HG02938 (cell line): ENCODE measurements around the gene AP2B1.
"Not testable (repeated sequence)": the region's sequence is repeated elsewhere in the genome, so short reads cannot be mapped to it uniquely, and the experiment has no call there.

ENCODE experiments used
- ATAC-seq: cut with Tn5 transposase; IDR thresholded peaks from one replicate; pipeline ENCODE4 v1.9.1; 2021; ENCODE audit warnings: mild to moderate bottlenecking, moderate library complexity; ENCODE audit not compliant: unreplicated experiment

AP2B1 gene

DNA sequence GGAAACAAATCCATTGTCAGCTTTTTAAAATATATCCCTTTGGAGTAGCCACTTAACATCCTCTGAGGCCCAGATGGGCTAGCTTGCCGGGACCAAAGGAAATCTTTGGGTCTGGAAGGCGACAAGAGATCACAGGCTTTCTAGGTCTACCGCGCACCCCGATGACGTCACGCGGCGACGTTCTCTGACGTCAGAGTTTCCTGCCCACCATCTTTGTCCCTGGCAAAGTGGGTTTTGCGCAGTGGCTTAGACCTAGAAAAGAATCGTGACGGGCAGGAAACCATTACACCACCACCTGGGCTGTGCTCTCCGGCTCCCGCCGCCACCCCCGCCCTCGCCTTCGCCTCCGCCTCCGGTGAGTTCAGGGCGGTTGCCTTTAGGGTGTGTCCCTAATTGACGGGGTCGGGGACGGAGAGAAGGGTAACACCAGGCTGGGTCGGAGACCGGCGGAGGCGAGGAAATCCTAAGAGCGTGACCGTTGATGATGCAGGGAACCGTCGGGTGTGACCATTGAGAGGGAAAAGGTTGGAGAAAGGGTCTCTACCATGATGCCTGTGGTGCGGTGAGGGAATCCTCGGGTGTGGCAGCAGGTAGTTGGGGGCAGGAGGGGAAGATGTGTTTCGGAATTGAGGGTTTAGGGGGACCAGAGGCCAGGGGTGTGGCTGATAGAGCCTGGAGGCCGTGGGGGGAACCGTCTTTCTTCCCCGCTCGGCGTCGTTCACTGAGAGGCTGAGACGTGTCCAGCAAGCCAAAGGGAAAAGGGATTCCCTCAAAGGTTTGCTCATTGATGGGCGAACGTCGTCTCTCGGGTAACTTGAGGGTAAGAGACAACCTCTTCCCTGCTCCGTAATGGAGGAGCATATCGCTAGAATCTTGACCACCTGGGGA, at the start of gene AP2B1:
TSS of gene AP2B1 (plus strand) at position 249 of the 888 bp plus-strand sequence. CDS start 6,709 bp downstream, outside the sequence.
- peak; percentile 89 for ATAC-seq

DNA sequence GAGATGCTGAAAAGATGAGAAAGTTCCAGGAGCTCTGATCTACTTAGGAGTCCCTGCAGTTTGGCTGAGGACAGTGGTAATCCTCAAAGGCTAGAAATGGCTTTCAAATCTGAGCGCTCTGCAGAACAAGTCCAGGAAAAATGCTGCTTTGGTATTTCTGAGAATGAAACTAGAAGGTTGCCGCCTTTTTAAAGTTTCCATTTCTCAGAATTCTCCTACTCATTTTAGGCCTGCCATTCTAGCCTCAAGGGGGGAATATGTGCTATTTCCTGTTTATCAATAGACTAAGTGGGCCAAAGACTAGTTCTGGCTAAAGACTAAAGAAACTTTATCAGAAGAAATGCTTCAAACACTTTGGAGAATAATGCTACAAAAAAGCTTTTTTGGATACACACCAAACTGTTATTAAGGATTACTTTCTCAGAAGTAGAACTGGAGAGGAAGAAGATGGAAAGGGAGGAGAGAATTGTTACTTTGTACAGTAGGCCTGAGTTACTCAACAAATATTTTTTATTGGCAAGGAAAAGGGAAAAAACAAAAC, 49.5 kb upstream of the AP2B1 start, which contains the start of gene SLFN12L:
TSS of gene SLFN12L (minus strand) at position 78 of the 541 bp plus-strand sequence. CDS start 15,314 bp downstream, outside the sequence.
- ATAC-seq: no peak

GRCh38 chr17:35539659-35540026, 47.5 kb upstream of the AP2B1 start:
- no peak for ATAC-seq

- ATAC-seq: no peak
Observed at GRCh38 chr17:35540589-35541404, 46.3 kb upstream of the AP2B1 start.

DNA sequence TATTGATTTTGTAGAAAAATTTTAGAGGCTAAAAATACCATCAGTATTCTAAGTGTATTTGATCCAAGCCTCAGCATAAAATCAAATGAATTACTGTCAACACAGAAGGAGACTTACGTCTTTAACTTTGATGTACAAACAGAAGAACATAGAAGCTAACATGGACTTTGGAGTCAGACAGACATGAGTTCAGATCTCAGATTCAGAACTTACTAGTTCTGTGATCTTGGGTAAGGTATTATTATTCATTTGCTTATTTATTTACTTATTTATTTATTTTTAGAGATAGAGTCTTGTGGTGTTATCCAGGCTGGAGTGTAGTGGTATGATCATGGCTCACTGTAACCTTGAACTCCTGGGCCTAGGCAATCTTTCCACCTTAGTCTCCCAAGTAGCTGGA, 45.7 kb upstream of the AP2B1 start:
- no peak for ATAC-seq

- ATAC-seq: no peak
Observed at GRCh38 chr17:35542990-35543389, 44.1 kb upstream of the AP2B1 start.

- no peak for ATAC-seq
Observed at GRCh38 chr17:35543856-35544255, 43.3 kb upstream of the AP2B1 start.

DNA sequence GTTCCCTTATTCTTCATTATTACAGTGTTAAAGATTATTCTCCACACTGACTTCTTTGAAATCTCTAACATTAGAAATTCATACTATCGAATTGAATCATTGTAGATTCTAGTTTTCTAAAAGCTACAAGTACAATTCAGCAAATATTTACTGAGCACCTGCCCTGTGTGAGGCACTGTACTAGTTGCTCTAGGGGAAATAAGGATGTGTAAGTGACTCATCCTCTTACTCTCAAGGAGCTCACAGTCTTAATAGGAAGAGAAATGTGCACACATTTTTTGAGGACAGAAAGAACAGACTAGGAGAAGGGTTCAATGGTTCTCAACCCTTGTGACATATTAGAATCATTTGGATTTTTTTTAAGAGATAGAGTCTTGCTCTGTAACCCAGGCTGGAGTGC, 42.0 kb upstream of the AP2B1 start:
- ATAC-seq: no peak

DNA sequence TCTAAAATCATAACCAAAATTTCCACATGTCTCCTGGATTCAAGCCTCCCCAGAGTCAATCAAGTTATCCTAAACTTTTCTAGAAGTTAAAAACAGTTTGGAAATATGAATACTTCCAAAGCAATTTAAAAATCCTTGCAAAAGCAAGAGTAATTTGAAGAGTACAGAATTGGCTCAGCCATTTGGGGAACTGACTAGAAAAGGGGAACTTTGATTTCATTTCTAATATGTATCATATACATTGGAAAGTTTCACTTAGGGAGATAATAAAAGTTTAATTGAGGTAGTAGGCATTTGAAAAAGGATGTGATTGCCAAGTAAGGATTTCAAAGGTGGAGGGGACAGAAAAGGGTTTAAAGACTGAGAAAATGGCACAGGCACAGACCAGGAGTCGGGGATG, 40.6 kb upstream of the AP2B1 start:
- ATAC-seq: no peak

- no peak for ATAC-seq
Observed at GRCh38 chr17:35548208-35548810, 38.8 kb upstream of the AP2B1 start.

DNA sequence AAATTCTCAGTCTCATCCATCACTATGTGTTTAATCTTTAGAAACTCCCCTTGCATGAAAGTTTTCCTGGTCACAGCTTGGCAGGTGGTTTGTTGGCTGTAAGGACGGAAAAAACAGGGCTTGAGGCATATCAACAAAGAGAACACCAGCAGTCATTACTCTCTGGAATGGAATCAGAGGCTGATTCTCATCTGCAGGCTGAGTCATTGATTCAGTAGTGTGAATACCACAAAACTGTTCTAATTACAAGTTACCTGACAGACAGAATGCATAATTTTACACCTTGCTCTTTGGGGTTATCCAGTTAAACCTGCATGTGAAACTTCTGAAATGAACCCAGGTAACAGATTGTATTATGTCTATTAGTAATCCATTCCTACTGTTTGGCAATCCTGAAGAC, 38.1 kb upstream of the AP2B1 start:
- no peak for ATAC-seq

- no peak for ATAC-seq
Observed at GRCh38 chr17:35553310-35553709, 33.8 kb upstream of the AP2B1 start.

GRCh38 chr17:35554668-35555067, 32.5 kb upstream of the AP2B1 start:
- ATAC-seq: no peak

GRCh38 chr17:35555691-35556090, 31.4 kb upstream of the AP2B1 start:
- ATAC-seq: no peak

DNA sequence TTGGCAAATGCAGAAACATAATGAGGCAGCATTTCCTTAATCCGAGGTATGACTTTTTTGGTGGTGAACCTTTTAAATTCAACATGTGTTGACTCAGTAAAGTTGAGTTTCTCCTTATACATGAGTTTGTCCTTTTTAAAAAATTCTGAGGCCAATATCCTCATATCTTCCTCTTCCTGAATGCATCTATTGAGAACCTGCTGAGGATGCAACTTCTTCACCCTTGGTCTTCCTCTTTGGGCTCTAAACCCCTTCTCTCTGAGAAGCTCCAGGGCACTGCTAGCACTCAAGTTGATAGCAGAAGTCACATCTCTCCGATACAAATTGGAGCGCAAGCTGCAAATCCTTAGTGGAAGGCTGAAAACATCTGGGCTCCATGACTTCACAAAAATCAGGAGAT, 29.8 kb upstream of the AP2B1 start:
- ATAC-seq: no peak

DNA sequence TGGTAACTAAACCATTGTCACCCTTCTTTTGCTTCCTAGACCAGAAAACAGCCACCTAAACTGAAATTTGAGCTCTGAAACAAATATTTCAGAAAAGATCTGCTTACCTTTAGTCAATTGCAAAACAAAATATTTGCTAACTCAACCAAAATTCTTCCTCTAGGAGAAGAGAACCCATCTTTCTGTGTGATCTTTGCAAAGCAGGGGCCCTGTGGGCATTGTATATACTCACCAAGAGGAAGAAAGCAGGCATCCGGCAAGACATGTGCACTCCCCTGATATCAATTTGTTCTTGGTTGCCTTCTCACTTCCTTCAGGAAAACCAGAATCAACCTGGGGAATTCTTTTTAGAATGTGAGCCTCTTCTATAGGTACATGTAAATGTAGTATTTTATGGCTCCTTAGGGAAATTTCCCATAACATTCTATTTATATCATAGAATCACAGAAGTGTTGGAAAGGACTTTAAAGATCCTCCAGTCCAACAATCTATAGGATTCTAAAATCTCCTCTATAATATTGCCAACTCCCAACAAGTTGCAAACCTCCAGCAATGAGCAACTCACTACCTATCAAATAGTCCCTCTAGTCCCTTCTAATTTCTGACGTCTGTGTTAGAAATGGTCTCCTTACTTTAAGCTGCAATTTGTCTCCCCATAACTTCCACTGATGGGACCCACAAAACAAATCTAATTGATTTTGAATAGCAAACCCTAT, 27.5 kb upstream of the AP2B1 start:
- ATAC-seq: no peak

- no peak for ATAC-seq
Observed at GRCh38 chr17:35560703-35561102, 26.4 kb upstream of the AP2B1 start, which contains the start of gene SLFN14. SLFN14 (minus strand) TSS chr17:35560819; CDS start chr17:35558062, 2,757 bp downstream.

DNA sequence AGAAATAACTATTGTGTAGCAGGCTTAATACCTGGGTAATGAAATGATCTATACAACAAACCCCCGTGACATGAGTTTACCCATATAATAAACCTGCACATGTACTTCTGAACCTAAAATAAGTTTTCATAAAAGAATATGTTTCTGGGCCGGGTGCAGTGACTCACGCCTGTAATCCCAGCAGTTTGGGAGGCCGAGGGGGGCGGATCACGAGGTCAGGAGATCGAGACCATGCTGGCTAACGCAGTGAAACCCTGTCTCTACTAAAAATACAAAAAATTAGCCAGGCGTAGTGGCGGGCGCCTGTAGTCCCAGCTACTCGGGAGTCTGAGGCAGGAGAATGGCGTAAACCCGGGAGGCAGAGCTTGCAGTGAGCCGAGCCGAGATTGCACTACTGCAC, 23.9 kb upstream of the AP2B1 start:
- not testable (repeated sequence) for ATAC-seq

- ATAC-seq: no peak
Observed at GRCh38 chr17:35566968-35567367, 20.2 kb upstream of the AP2B1 start.

DNA sequence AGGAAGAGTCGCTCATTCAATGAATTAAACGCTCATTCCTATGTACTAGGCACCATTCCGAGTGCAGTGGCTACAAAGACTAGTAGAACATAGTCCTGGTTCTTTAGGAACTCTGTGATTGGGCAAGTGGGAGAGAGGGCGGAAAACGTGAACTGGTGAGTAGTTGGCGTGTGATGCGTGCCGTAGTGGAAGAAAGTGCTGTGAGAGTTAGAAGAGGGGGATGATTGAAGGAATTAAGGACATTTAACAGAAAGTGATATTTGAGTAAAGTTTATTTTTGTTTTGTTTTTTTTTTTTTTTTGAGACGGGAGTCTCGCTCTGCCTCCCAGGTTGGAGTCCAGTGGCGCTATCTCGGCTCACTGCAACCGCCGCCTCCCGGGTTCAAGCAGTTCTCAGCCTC, 18.6 kb upstream of the AP2B1 start:
- ATAC-seq: no peak
